ENCODE measurements around the gene IL9.

DNA sequence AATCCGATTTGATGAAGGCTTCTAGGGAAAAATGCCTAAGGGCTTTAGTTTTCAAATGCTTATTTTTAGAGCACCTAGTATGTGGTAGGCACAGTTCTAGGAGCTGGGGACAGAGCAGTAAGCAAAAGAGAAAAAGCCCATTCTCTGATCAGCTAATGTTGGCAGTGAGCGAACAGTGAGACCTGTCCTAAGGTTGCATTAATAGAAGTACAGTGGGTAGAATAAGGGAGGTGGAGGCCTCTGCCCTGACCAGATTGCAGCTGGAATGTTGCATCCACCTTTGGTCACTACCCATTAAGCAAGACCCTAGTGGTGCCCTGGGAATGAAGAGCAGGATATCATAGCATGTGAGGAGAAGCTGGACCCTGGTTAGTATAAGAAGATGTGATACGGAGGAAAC, 20.1 kb downstream of the IL9 start:
- no peak for TF ChIP-seq EZH2 (IDR thresholded peaks at IDR 0.05)
- no peak for TF ChIP-seq POLR2AphosphoS5 (IDR thresholded peaks at IDR 0.05; ENCODE audit: borderline replicate concordance, low read depth, low read length)
